GM21423 (cell line): ENCODE data around the gene HPS1.

Experiments used
- ATAC-seq: cut with Tn5 transposase; IDR thresholded peaks from one replicate; pipeline ENCODE4 v1.9.1; 2021; ENCODE audit warnings: mild to moderate bottlenecking, moderate library complexity; ENCODE audit not compliant: unreplicated experiment

The HPS1 gene

GRCh38 chr10:98370831-98371820, 75.6 kb downstream of the HPS1 start:
- ATAC-seq = no peak

GRCh38 chr10:98369801-98370200, 76.9 kb downstream of the HPS1 start:
- no peak for ATAC-seq

GRCh38 chr10:98368644-98369043, 78.1 kb downstream of the HPS1 start:
- no peak for ATAC-seq

GRCh38 chr10:98367604-98368451, 78.9 kb downstream of the HPS1 start:
- ATAC-seq = no peak
